H1 (cell line): Measurements from ENCODE around the gene ZFP36L1. TPM values are rescaled to one million over a fixed set of nuclear protein-coding genes. Genes with fewer than 3 reads are reported as not detected.

ENCODE experiments used
- BCL11A ChIP-seq, 2 experiments: IDR thresholded peaks; one replicate each; pipeline ENCODE4 v1.6.1; 2011; ENCODE audit warnings: low read depth in 2 of 2, low read length in 2 of 2, mild to moderate bottlenecking in 2 of 2
- KDM4A ChIP-seq: IDR thresholded peaks from one replicate; pipeline ENCODE4 v1.7.1; 2012; ENCODE audit warnings: low read depth, mild to moderate bottlenecking, moderate library complexity, low read length, inconsistent platforms; ENCODE audit not compliant: severe bottlenecking
- KDM5A ChIP-seq: fragments of 200-600 bp; IDR thresholded peaks from 2 replicates; pipeline ENCODE4 v1.7.1; 2012; ENCODE audit warnings: mild to moderate bottlenecking, low read length, inconsistent platforms, mixed read lengths
- PHF8 ChIP-seq: fragments of 200-600 bp; sonication (generic); conservative IDR thresholded peaks from 2 replicates; pipeline ENCODE4 v1.7.1; 2012; ENCODE audit warnings: low read depth, mild to moderate bottlenecking, inconsistent platforms, low read length, moderate library complexity
- SIN3A ChIP-seq, 2 experiments: IDR thresholded peaks in 1 of 2; conservative IDR thresholded peaks in 1 of 2; 2 replicates each; pipeline ENCODE4 v1.6.1; 2011 to 2012; ENCODE audit warnings: low read length in 2 of 2, improper control_type of control experiment in 1 of 2, low read depth in 1 of 2, mild to moderate bottlenecking in 1 of 2
- TBP ChIP-seq: IDR thresholded peaks from 2 replicates; pipeline ENCODE4 v1.6.1; 2011; ENCODE audit warnings: low read depth, low read length, improper control_type of control experiment
- TEAD4 ChIP-seq: IDR thresholded peaks from 2 replicates; pipeline ENCODE4 v1.6.1; 2012; ENCODE audit warnings: low read depth, low read length, inconsistent platforms, mixed read lengths
- YY1 ChIP-seq: IDR thresholded peaks from 2 replicates; pipeline ENCODE4 v1.6.1; 2011; ENCODE audit warnings: low read depth, mild to moderate bottlenecking, low read length
- polyA plus RNA-seq, 7 experiments: library from polyadenylated mRNA; depleted of rRNA in 3 of 7; stranded (reverse) in 5 of 7; unstranded in 2 of 7; fragments of >200 nt in 5 of 7; fragments of 200-250 nt in 2 of 7; gene quantifications; 1 replicate in 5 of 7; 2 replicates in 1 of 7; 4 replicates in 1 of 7; pipeline versions ENCODE4 v1.2.1 to v1.2.3, GENCODE V29; 2011 to 2013; ENCODE audit warnings: missing spikeins in 2 of 7, mixed read lengths in 2 of 7
- total RNA-seq: library from RNA; stranded (reverse); fragmentation: NEBNext Ultra II Directional; extraction: Animal tissue kit (Norgen Biotek cat#: 25700); gene quantifications from 2 replicates; pipeline ENCODE4 v1.2.1, GENCODE V29; 2021
- TF ChIP-seq, protein P1 (sequence below): IDR thresholded peaks from 2 replicates; pipeline ENCODE4 v1.6.1; 2011; ENCODE audit warnings: low read length, improper control_type of control experiment

The ZFP36L1 gene
- total and polyA plus RNA-seq, 2 of the 8 experiments (the other 6 are each of a cell fraction or from before 2014, with no cell fraction given) = 80.4 to 132 TPM

- no peak for TF ChIP-seq TBP
- no peak for TF ChIP-seq PHF8
- no peak for TF ChIP-seq SIN3A (conservative IDR thresholded peaks at IDR 0.05 in 1 of 2, IDR thresholded peaks at IDR 0.05 in 1 of 2; ENCODE audit: low read depth in 1 of 2, low read length in 2 of 2)
- no peak for TF ChIP-seq BCL11A (IDR thresholded peaks at IDR 0.05; ENCODE audit: low read depth in 2 of 2, low read length in 2 of 2)
- no peak for TF ChIP-seq YY1
- TF ChIP-seq, protein P1, sequence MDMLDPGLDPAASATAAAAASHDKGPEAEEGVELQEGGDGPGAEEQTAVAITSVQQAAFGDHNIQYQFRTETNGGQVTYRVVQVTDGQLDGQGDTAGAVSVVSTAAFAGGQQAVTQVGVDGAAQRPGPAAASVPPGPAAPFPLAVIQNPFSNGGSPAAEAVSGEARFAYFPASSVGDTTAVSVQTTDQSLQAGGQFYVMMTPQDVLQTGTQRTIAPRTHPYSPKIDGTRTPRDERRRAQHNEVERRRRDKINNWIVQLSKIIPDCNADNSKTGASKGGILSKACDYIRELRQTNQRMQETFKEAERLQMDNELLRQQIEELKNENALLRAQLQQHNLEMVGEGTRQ = no peak
- no peak for TF ChIP-seq KDM5A
- TF ChIP-seq TEAD4 = no peak
- TF ChIP-seq KDM4A = no peak
These were observed 22.1 kb downstream of the ZFP36L1 start (continued) for GRCh38 chr14:68770553-68771286.
